ENCODE data around the gene OXER1. TPM values are rescaled to one million over a fixed set of nuclear protein-coding genes. Genes with fewer than 3 reads are reported as not detected.

The OXER1 gene
- total RNA-seq (2014; rRNA removed): not detected in 2 replicates
- not detected for Bru-seq, nascent RNA
- not detected for BruChase-seq, experiment 1, labeled RNA remaining after a 6-hour chase
- not detected for BruChase-seq, experiment 2, labeled RNA remaining after a 2-hour chase
- long read RNA-seq: 0 reads

GRCh38 chr2:42764096-42764495 lies at the start of gene OXER1:
OXER1 (minus strand) TSS chr2:42764135; CDS start chr2:42764062, 73 bp downstream.
- Histone ChIP-seq H3K4me2 (ENCODE audit: low read length) (no peak within 1 kb of the TSS), H3K27me3 (ENCODE audit: low read length) (no peaks in the 10 kb centered on the region), H3K9me2 (replicated peaks; ENCODE audit: low read length) (no peaks in the 10 kb centered on the region), H2AFZ (ENCODE audit: low read length) (no peak within 1 kb of the TSS), H3K4me3 (ENCODE audit: low read length) (no peak within 1 kb of the TSS), H3K27ac (ENCODE audit: low read length) (no peak within 1 kb of the TSS), H3K79me2 (ENCODE audit: low read length) (no peaks in the 10 kb centered on the region), H3K4me1 (ENCODE audit: insufficient read depth, low read length) (no peaks in the 10 kb centered on the region), H3F3A (ENCODE audit: low read length, unreplicated experiment) (no peaks in the 10 kb centered on the region), H3K36me3 (ENCODE audit: low read depth, low read length) (no peaks in the 10 kb centered on the region), H3K9me3 (ENCODE audit: low read length) (no peaks in the 10 kb centered on the region), H3K9ac (ENCODE audit: low read length) (no peak within 1 kb of the TSS), H4K20me1 (ENCODE audit: low read length) (no peaks in the 10 kb centered on the region)
- CTCF ChIA-PET: no interaction called here
- TF ChIP-seq CTCF (conservative IDR thresholded peaks at IDR 0.05; ENCODE audit: low read depth, low read length) (no peak), EZH2 (IDR thresholded peaks at IDR 0.05; ENCODE audit: low read length, unreplicated experiment) (no peak), EZH2phosphoT487 (IDR thresholded peaks at IDR 0.05; ENCODE audit: borderline replicate concordance, low read length) (no peak)
- BruUV-seq (replicated peaks): no TSS peak
- DNase-seq (no peak), ATAC-seq (no peak)
- POLR2A ChIA-PET (ENCODE audit: unreplicated experiment): no interaction called here
- intact Hi-C loops (cut with micrococcal nuclease): no loop called here

GRCh38 chr2:42812899-42813479 lies 49.1 kb upstream of the OXER1 start:
- BruUV-seq (replicated peaks): no TSS peak
- no peaks in the 10 kb centered on the region for H3K9me2 ChIP-seq (replicated peaks; ENCODE audit: low read length)
- ChIA-PET CTCF (interaction anchor here (0.5 to 0.6 kb wide), 3 partner anchors 17 to 987 kb away, joined by 3 to 6 read pairs (median 4); no protein-coding TSS in a partner anchor), POLR2A (ENCODE audit: unreplicated experiment) (interaction anchor here (0.5 to 1.1 kb wide), 2 partner anchors 11 to 822 kb away, joined by 5 read pairs; no protein-coding TSS in a partner anchor)
- no peaks in the 10 kb centered on the region for H3K36me3 ChIP-seq (ENCODE audit: low read depth, low read length)
- H3K4me3 ChIP-seq (ENCODE audit: low read length): no peak overlapping the region
- DNase-seq (peak; percentile 56), ATAC-seq (no peak)
- TF ChIP-seq EZH2phosphoT487 (IDR thresholded peaks at IDR 0.05; ENCODE audit: borderline replicate concordance, low read length): no peak
- TF ChIP-seq EZH2 (IDR thresholded peaks at IDR 0.05; ENCODE audit: low read length, unreplicated experiment): no peak
- TF ChIP-seq CTCF (conservative IDR thresholded peaks at IDR 0.05; ENCODE audit: low read depth, low read length): peak; percentile 82
- peaks cover 16% of the 10 kb centered on the region for H3K4me1 ChIP-seq (ENCODE audit: insufficient read depth, low read length)
- H2AFZ ChIP-seq (ENCODE audit: low read length): no peak overlapping the region
- no peak overlapping the region for H3K9ac ChIP-seq (ENCODE audit: low read length)
- H3K27me3 ChIP-seq (ENCODE audit: low read length): no peaks in the 10 kb centered on the region
- no peaks in the 10 kb centered on the region for H3F3A ChIP-seq (ENCODE audit: low read length, unreplicated experiment)
- no peaks in the 10 kb centered on the region for H3K79me2 ChIP-seq (ENCODE audit: low read length)
- intact Hi-C loops (cut with micrococcal nuclease): no loop called here
- H3K27ac ChIP-seq (ENCODE audit: low read length): no peak overlapping the region
- no peaks in the 10 kb centered on the region for H4K20me1 ChIP-seq (ENCODE audit: low read length)
- H3K9me3 ChIP-seq (ENCODE audit: low read length): no peaks in the 10 kb centered on the region
- H3K4me2 ChIP-seq (ENCODE audit: low read length): no peak overlapping the region
